GM12801 (cell line): ENCODE data around the gene GFOD2.

ENCODE experiments used
- CTCF ChIP-seq: IDR thresholded peaks from one replicate; pipeline ENCODE4 v1.5.1; 2011; ENCODE audit warnings: control low read depth; ENCODE audit not compliant: insufficient read length; ENCODE audit errors: extremely low read depth

GFOD2 gene

GRCh38 chr16:67653789-67654402, 65.2 kb downstream of the GFOD2 start:
- no peak for TF ChIP-seq CTCF

GRCh38 chr16:67653128-67653788, 65.9 kb downstream of the GFOD2 start:
- TF ChIP-seq CTCF: no peak

GRCh38 chr16:67652578-67653127, 66.5 kb downstream of the GFOD2 start:
- TF ChIP-seq CTCF: no peak

- TF ChIP-seq CTCF: no peak
Observed at GRCh38 chr16:67651847-67652246, 67.3 kb downstream of the GFOD2 start.

- TF ChIP-seq CTCF: no peak
Observed at GRCh38 chr16:67651039-67651438, 68.1 kb downstream of the GFOD2 start.

GRCh38 chr16:67650023-67650422, 69.1 kb downstream of the GFOD2 start:
- no peak for TF ChIP-seq CTCF

GRCh38 chr16:67649494-67649931, 69.6 kb downstream of the GFOD2 start:
- no peak for TF ChIP-seq CTCF
